CD8-positive, alpha-beta memory T cell (primary cell): ENCODE data around the gene DNAJC18. TPM values are rescaled to one million over a fixed set of nuclear protein-coding genes. Genes with fewer than 3 reads are reported as not detected.

ENCODE experiments used
- CTCF ChIA-PET: fragments of 350-600 bp; sonication (Branson Sonifier 250); formaldehyde crosslinking; loops from one replicate; lab custom pipeline; 2021; ENCODE audit warnings: antibody characterized with exemption; lab: Charles Lee
- POLR2A ChIA-PET: fragments of 350-600 bp; sonication (Branson Sonifier 250); formaldehyde crosslinking; loops from one replicate; lab custom pipeline; 2021; ENCODE audit warnings: antibody characterized with exemption; lab: Charles Lee
- DNase-seq, 5 donors: peaks; one replicate each; pipeline versions ENCODE4 v3.0.0 to v3.0.0-alpha.2; 2020 to 2022; ENCODE audit warnings: mixed read lengths in 1 of 5
- H3K27ac ChIP-seq: one replicate; pipeline ENCODE4 v1.7.0; 2013; ENCODE audit warnings: low read depth, mild to moderate bottlenecking, low read length, moderate library complexity
- H3K27me3 ChIP-seq: 2 replicates; pipeline ENCODE4 v1.7.0; 2013; ENCODE audit warnings: low read length, mild to moderate bottlenecking; ENCODE audit not compliant: insufficient read depth, poor library complexity, severe bottlenecking
- H3K36me3 ChIP-seq: 2 replicates; pipeline ENCODE4 v1.7.0; 2013; ENCODE audit warnings: mild to moderate bottlenecking, low read length, moderate library complexity; ENCODE audit not compliant: insufficient read depth
- H3K4me1 ChIP-seq: 2 replicates; pipeline ENCODE4 v1.7.0; 2013; ENCODE audit warnings: mild to moderate bottlenecking, low read length, moderate library complexity; ENCODE audit not compliant: insufficient read depth
- H3K4me3 ChIP-seq: 2 replicates; pipeline ENCODE4 v1.7.0; 2013; ENCODE audit warnings: mild to moderate bottlenecking, low read length
- H3K9me3 ChIP-seq: 2 replicates; pipeline ENCODE4 v1.7.0; 2013; ENCODE audit warnings: mild to moderate bottlenecking, low read length
- H3K27ac Mint-ChIP-seq, 8 donors: one replicate each; pipeline ENCODE4 v1.8.0; 2020 to 2021; ENCODE audit warnings: mixed read lengths in 8 of 8, mild to moderate bottlenecking in 6 of 8, inconsistent platforms in 3 of 8, moderate library complexity in 3 of 8
- H3K27me3 Mint-ChIP-seq, 2 donors: one replicate each; pipeline ENCODE4 v1.8.0; 2020 to 2021; ENCODE audit warnings: mixed read lengths in 2 of 2, mild to moderate bottlenecking in 1 of 2, moderate library complexity in 1 of 2
- H3K36me3 Mint-ChIP-seq, 3 donors: one replicate each; pipeline ENCODE4 v1.8.0; 2020 to 2021; ENCODE audit warnings: mixed read lengths in 3 of 3, inconsistent platforms in 1 of 3, mild to moderate bottlenecking in 1 of 3
- H3K4me1 Mint-ChIP-seq, 3 donors: one replicate each; pipeline ENCODE4 v1.8.0; 2020 to 2021; ENCODE audit warnings: mixed read lengths in 3 of 3, inconsistent platforms in 1 of 3, mild to moderate bottlenecking in 1 of 3
- H3K4me3 Mint-ChIP-seq, 7 donors: one replicate each; pipeline ENCODE4 v1.8.0; 2020 to 2021; ENCODE audit warnings: mixed read lengths in 7 of 7, mild to moderate bottlenecking in 6 of 7, moderate library complexity in 4 of 7, inconsistent platforms in 2 of 7
- H3K9me3 Mint-ChIP-seq, 5 donors: one replicate each; pipeline ENCODE4 v1.8.0; 2020 to 2022; ENCODE audit warnings: mixed read lengths in 5 of 5, mild to moderate bottlenecking in 3 of 5, moderate library complexity in 2 of 5, inconsistent platforms in 1 of 5
- polyA plus RNA-seq: library from polyadenylated mRNA; unstranded; fragments of 300-500 nt; fragmentation: Illumina TruSeq; gene quantifications from one replicate; pipeline ENCODE4 v1.2.3, GENCODE V29; 2021
- total RNA-seq, 2 experiments: library from RNA; stranded (reverse); gene quantifications; one replicate each; pipeline ENCODE4 v1.2.3, GENCODE V29; 2021

The DNAJC18 gene
- total and polyA plus RNA-seq, 3 experiments from 2014 or later: 10.2 to 25.7 (median 25.3) TPM

- peak overlapping the region in 5 of 8 donors; percentile 47 to 92 (median 80) for H3K27ac Mint-ChIP-seq
- peak in 1 of 5 donors; percentile 25 for DNase-seq
- Histone ChIP-seq H3K27ac (no peak overlapping the region), H3K27me3 (no peaks in the 10 kb centered on the region), H3K36me3 (no peaks in the 10 kb centered on the region), H3K4me1 (peaks cover 41% of the 10 kb centered on the region), H3K4me3 (peak overlapping the region; percentile 59), H3K9me3 (no peaks in the 10 kb centered on the region)
- peaks cover 0 to 5% of the 10 kb centered on the region in 2 donors for H3K27me3 Mint-ChIP-seq
- no peaks in the 10 kb centered on the region for H3K9me3 Mint-ChIP-seq
- POLR2A ChIA-PET: interaction anchor here (2.0 kb wide), 1 partner anchor 51 kb away, joined by 7 read pairs; no protein-coding TSS in a partner anchor
- peaks cover 0 to 2% (median 0%) of the 10 kb centered on the region in 3 donors for H3K36me3 Mint-ChIP-seq
- CTCF ChIA-PET: interaction anchor here (0.8 to 5.4 kb wide), 2 partner anchors 8 to 9 kb away, joined by 3 to 38 read pairs; partner anchors contain the start of gene SPATA24
- H3K4me3 Mint-ChIP-seq: peak overlapping the region; percentile 87 to 95 (median 89)
- H3K4me1 Mint-ChIP-seq: peaks cover 27 to 52% (median 34%) of the 10 kb centered on the region in 3 donors
Measured at GRCh38 chr5:139393497-139394122, 45.7 kb downstream of the DNAJC18 start.

DNA sequence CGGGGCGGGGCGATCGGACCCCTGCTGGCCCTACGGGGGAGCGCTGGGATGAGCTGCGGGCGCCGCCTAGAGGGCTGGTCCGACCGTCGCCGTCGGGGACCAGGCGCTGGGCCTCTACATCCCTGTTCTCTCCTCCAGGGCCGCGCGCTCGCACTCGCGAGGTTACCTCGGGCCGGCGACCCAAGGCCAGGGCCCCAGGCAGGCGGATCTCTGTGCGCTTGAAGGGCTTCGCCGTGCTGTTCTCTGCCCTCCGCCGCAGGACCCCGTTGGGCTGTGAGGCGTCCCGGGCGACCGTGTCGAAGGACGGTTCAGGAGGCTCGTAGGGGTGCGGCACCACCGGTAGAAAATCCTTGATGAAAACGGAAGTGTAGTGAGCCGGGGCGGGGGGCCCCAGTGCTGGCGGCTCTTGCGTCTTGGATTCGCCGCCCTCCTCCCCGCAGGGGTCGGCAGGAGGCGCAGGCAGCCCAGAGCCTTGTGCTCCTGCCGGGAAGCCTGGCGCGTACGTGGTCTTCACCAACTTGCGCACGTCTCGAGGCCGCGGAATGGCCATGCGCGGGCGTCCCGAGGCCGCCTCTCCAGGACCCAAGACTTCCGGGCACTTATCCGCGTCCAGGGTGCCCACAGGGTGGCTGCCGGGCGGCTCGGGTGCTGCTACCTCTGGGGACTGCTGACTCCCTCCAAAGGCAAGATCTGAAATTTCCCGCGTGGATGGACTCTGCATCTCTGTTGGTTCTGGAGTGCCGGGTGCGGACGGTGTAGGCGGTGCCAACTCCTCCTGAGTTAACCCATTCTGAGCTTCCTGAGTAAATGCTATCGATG lies 46.4 kb downstream of the DNAJC18 start:
- CTCF ChIA-PET: interaction anchor here (0.6 to 5.4 kb wide), 6 partner anchors 8 to 170 kb away, joined by 3 to 38 read pairs (median 5); partner anchors contain the start of genes PAIP2 and SPATA24

GRCh38 chr5:139392324-139392677 lies 47.0 kb downstream of the DNAJC18 start:
- peak overlapping the region; percentile 59 for H3K4me3 ChIP-seq
- peak overlapping the region in 7 of 8 donors; percentile 80 to 97 (median 83) for H3K27ac Mint-ChIP-seq
- peak overlapping the region; percentile 87 to 95 (median 89) for H3K4me3 Mint-ChIP-seq
- H3K9me3 ChIP-seq: no peaks in the 10 kb centered on the region
- H3K27me3 Mint-ChIP-seq: peaks cover 0 to 5% of the 10 kb centered on the region in 2 donors
- no peaks in the 10 kb centered on the region for H3K36me3 ChIP-seq
- no peak for DNase-seq
- CTCF ChIA-PET: interaction anchor here (0.6 to 5.4 kb wide), 6 partner anchors 10 to 169 kb away, joined by 4 to 38 read pairs (median 5); partner anchors contain the start of genes PAIP2 and SPATA24
- peaks cover 41% of the 10 kb centered on the region for H3K4me1 ChIP-seq
- H3K9me3 Mint-ChIP-seq: no peaks in the 10 kb centered on the region
- peaks cover 0 to 2% (median 0%) of the 10 kb centered on the region in 3 donors for H3K36me3 Mint-ChIP-seq
- peak overlapping the region; percentile 24 for H3K27ac ChIP-seq
- POLR2A ChIA-PET: interaction anchor here (0.5 to 1.8 kb wide), 4 partner anchors 11 to 122 kb away, joined by 3 to 9 read pairs (median 4); partner anchors contain the start of genes MATR3 and SPATA24
- H3K4me1 Mint-ChIP-seq: peaks cover 27 to 61% (median 37%) of the 10 kb centered on the region in 3 donors
- no peaks in the 10 kb centered on the region for H3K27me3 ChIP-seq

More for the DNA sequence above, 46.4 kb downstream of the DNAJC18 start:
- H3K27me3 Mint-ChIP-seq: peaks cover 0 to 5% of the 10 kb centered on the region in 2 donors
- peaks cover 41% of the 10 kb centered on the region for H3K4me1 ChIP-seq
- peak overlapping the region; percentile 24 for H3K27ac ChIP-seq
- H3K9me3 Mint-ChIP-seq: no peaks in the 10 kb centered on the region
- peaks cover 0 to 2% (median 0%) of the 10 kb centered on the region in 3 donors for H3K36me3 Mint-ChIP-seq
- no peaks in the 10 kb centered on the region for H3K36me3 ChIP-seq
- no peaks in the 10 kb centered on the region for H3K9me3 ChIP-seq
- peak overlapping the region; percentile 59 for H3K4me3 ChIP-seq
- POLR2A ChIA-PET: interaction anchor here (1.0 to 2.0 kb wide), 3 partner anchors 11 to 51 kb away, joined by 3 to 9 read pairs (median 7); partner anchors contain the start of gene SPATA24
- peak overlapping the region; percentile 87 to 95 (median 89) for H3K4me3 Mint-ChIP-seq
- peak; percentile 63 to 84 (median 75) for DNase-seq
- no peaks in the 10 kb centered on the region for H3K27me3 ChIP-seq
- H3K4me1 Mint-ChIP-seq: peaks cover 27 to 59% (median 37%) of the 10 kb centered on the region in 3 donors
- peak overlapping the region; percentile 61 to 92 (median 83) for H3K27ac Mint-ChIP-seq

- Mint-ChIP-seq H3K27me3 (peaks cover 0 to 5% of the 10 kb centered on the region in 2 donors), H3K36me3 (peaks cover 0 to 2% (median 0%) of the 10 kb centered on the region in 3 donors), H3K4me1 (peaks cover 27 to 63% (median 37%) of the 10 kb centered on the region in 3 donors), H3K4me3 (peak overlapping the region; percentile 75 to 89 (median 84)), H3K27ac (peak overlapping the region; percentile 83 to 97 (median 92)), H3K9me3 (no peaks in the 10 kb centered on the region)
- POLR2A ChIA-PET: interaction anchor here (0.5 to 2.3 kb wide), 7 partner anchors 12 to 1052 kb away, joined by 3 to 20 read pairs (median 6); partner anchors contain the start of genes MATR3, PAIP2 and SPATA24
- Histone ChIP-seq H3K36me3 (no peaks in the 10 kb centered on the region), H3K9me3 (no peaks in the 10 kb centered on the region), H3K27me3 (no peaks in the 10 kb centered on the region), H3K4me1 (peaks cover 41% of the 10 kb centered on the region), H3K4me3 (peak overlapping the region; percentile 59), H3K27ac (peak overlapping the region; percentile 24)
- CTCF ChIA-PET: interaction anchor here (0.7 to 5.4 kb wide), 8 partner anchors 10 to 141 kb away, joined by 3 to 38 read pairs (median 4); partner anchors contain the start of genes PAIP2 and SPATA24
- no peak for DNase-seq
Measured at GRCh38 chr5:139391570-139392323, 47.6 kb downstream of the DNAJC18 start.

DNA sequence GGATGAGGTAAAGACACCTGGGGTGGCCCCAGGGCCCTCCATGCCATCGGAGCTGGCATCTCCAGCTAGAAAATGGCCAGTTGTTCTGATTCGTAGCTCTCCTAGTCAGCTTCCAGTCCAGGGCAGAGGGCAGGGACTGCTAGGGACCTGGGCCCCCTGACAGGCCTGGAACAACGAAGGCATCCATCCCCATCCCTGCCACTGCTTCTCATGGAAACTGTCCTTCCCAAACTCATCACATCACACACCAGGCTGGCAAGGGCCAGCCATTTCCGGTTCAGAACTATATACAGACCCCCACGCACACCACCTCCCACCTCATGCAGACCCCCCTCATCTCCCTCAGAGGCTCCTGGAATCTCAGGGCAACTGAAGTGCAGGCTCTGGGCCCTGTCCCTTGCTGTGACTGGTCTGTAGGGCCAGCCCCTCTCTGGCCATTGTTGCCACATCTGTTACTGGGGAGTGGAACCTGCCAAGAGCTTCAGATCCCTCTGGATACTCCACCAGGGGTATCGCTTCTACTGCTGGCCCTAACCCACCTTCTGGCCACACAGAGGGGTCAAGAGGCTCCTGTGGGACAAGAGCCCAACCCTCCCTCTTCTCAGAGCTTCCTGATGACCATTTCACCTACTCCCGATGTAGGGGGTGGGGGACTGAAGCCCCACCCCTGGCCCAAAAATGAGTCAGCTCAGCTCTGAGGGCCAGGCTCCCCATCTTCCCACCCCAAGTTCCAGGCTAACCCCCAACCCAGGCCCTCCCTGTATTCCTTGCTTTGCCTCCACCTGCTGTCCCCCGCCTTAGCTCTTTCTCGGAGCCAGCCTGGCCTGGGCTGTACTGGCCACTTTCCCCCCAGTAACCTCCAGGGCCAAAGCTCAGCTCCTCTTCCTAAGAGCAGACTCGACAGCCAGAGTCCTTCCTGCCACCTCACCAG lies 48.4 kb downstream of the DNAJC18 start:
- Mint-ChIP-seq H3K36me3 (peaks cover 0 to 2% (median 0%) of the 10 kb centered on the region in 3 donors), H3K27me3 (peaks cover 0 to 5% of the 10 kb centered on the region in 2 donors), H3K9me3 (no peaks in the 10 kb centered on the region), H3K4me3 (peak overlapping the region; percentile 75 to 89 (median 84)), H3K4me1 (peaks cover 32 to 68% (median 44%) of the 10 kb centered on the region in 3 donors), H3K27ac (peak overlapping the region; percentile 83 to 97 (median 92))
- POLR2A ChIA-PET: interaction anchor here (0.5 to 2.3 kb wide), 5 partner anchors 13 to 1053 kb away, joined by 3 to 20 read pairs (median 7); partner anchors contain the start of genes MATR3, PAIP2 and SPATA24
- Histone ChIP-seq H3K27me3 (no peaks in the 10 kb centered on the region), H3K27ac (peak overlapping the region; percentile 66), H3K4me1 (peaks cover 43% of the 10 kb centered on the region), H3K9me3 (no peaks in the 10 kb centered on the region), H3K4me3 (peak overlapping the region; percentile 24), H3K36me3 (no peaks in the 10 kb centered on the region)
- no peak for DNase-seq
- CTCF ChIA-PET: interaction anchor here (0.7 to 5.4 kb wide), 11 partner anchors 10 to 140 kb away, joined by 3 to 38 read pairs (median 4); partner anchors contain the start of genes PAIP2 and SPATA24
